HepG2 (cell line): ENCODE measurements around the gene SHPK. TPM values are rescaled to one million over a fixed set of nuclear protein-coding genes. Genes with fewer than 3 reads are reported as not detected.

ENCODE experiments used
- ARNTL ChIP-seq: sonication (generic); formaldehyde crosslinking; IDR thresholded peaks from 2 replicates; pipeline ENCODE4 v1.4.0; 2020; ENCODE audit warnings: mild to moderate bottlenecking, missing genetic modification reagents
- ATF6 ChIP-seq: sonication (generic); formaldehyde crosslinking; conservative IDR thresholded peaks from 2 replicates; pipeline ENCODE4 v1.4.0; 2020; ENCODE audit warnings: missing genetic modification reagents
- ATF7-NPFF ChIP-seq: sonication (generic); formaldehyde crosslinking; IDR thresholded peaks from 2 replicates; pipeline ENCODE4 v1.8.1; 2023; ENCODE audit warnings: mild to moderate bottlenecking, low read depth, missing genetic modification reagents, moderate library complexity
- CEBPG ChIP-seq: IDR thresholded peaks from 2 replicates; pipeline ENCODE4 v1.6.1; 2016
- CREBL2 ChIP-seq: sonication (generic); formaldehyde crosslinking; IDR thresholded peaks from 2 replicates; pipeline ENCODE4 v1.8.1; 2023; ENCODE audit warnings: missing genetic modification reagents, mild to moderate bottlenecking, borderline replicate concordance
- DZIP1 ChIP-seq: sonication (generic); formaldehyde crosslinking; IDR thresholded peaks from 2 replicates; pipeline ENCODE4 v1.5.0; 2020; ENCODE audit warnings: mild to moderate bottlenecking, missing genetic modification reagents
- ETV6 ChIP-seq: sonication (generic); formaldehyde crosslinking; conservative IDR thresholded peaks from 2 replicates; pipeline ENCODE4 v1.4.0; 2020; ENCODE audit warnings: missing genetic modification reagents
- FIP1L1 ChIP-seq: fragments of 200-400 bp; formaldehyde crosslinking; IDR thresholded peaks from 2 replicates; pipeline ENCODE4 v1.6.1; 2018; ENCODE audit warnings: low read depth, mild to moderate bottlenecking, low read length, moderate library complexity, borderline replicate concordance; ENCODE audit not compliant: insufficient read depth
- FOXA3 ChIP-seq: IDR thresholded peaks from 2 replicates; pipeline ENCODE4 v1.6.1; 2016; ENCODE audit warnings: missing genetic modification reagents, missing compliant biosample characterization
- GTF2F1 ChIP-seq: fragments of 150-350 bp; IDR thresholded peaks from 2 replicates; pipeline ENCODE4 v1.6.1; 2014; ENCODE audit warnings: low read length
- HOXA3 ChIP-seq: sonication (generic); formaldehyde crosslinking; IDR thresholded peaks from 2 replicates; pipeline ENCODE4 v1.5.0; 2020; ENCODE audit warnings: missing genetic modification reagents
- KAT7 ChIP-seq: IDR thresholded peaks from 2 replicates; pipeline ENCODE4 v1.6.1; 2018; ENCODE audit warnings: borderline replicate concordance, missing compliant biosample characterization
- KLF15 ChIP-seq: sonication (generic); formaldehyde crosslinking; IDR thresholded peaks from 2 replicates; pipeline ENCODE4 v1.8.1; 2023; ENCODE audit warnings: borderline replicate concordance, mild to moderate bottlenecking, inconsistent platforms, missing genetic modification reagents, mixed read lengths
- MTA1 ChIP-seq: sonication (generic); formaldehyde crosslinking; IDR thresholded peaks from 2 replicates; pipeline ENCODE4 v1.4.0; 2020; ENCODE audit warnings: missing genetic modification reagents, mild to moderate bottlenecking, borderline replicate concordance
- NCOA5 ChIP-seq: sonication (generic); formaldehyde crosslinking; IDR thresholded peaks from 2 replicates; pipeline ENCODE4 v1.4.0; 2020; ENCODE audit warnings: missing genetic modification reagents
- NFE2 ChIP-seq: sonication (generic); formaldehyde crosslinking; IDR thresholded peaks from 2 replicates; pipeline ENCODE4 v1.4.0; 2020; ENCODE audit warnings: missing genetic modification reagents
- POLR2G ChIP-seq: fragments of 200-400 bp; formaldehyde crosslinking; IDR thresholded peaks from 2 replicates; pipeline ENCODE4 v1.6.1; 2018; ENCODE audit warnings: mild to moderate bottlenecking, low read depth, low read length, moderate library complexity
- ZNF382 ChIP-seq: sonication (generic); formaldehyde crosslinking; IDR thresholded peaks from 2 replicates; pipeline ENCODE4 v1.5.0; 2020; ENCODE audit warnings: missing genetic modification reagents, mild to moderate bottlenecking, borderline replicate concordance
- ZNF644 ChIP-seq: IDR thresholded peaks from 2 replicates; pipeline ENCODE4 v1.6.1; 2016; ENCODE audit warnings: low read depth
- ZNF737 ChIP-seq: sonication (generic); formaldehyde crosslinking; IDR thresholded peaks from 2 replicates; pipeline ENCODE4 v1.5.0; 2020; ENCODE audit warnings: missing genetic modification reagents, mild to moderate bottlenecking, borderline replicate concordance
- ZNF792 ChIP-seq: IDR thresholded peaks from 2 replicates; pipeline ENCODE4 v1.6.1; 2016
- polyA plus RNA-seq, 8 experiments: library from polyadenylated mRNA; depleted of rRNA in 3 of 8; stranded (reverse) in 7 of 8; unstranded in 1 of 8; fragments of >200 nt; fragmentation: Illumina TruSeq in 4 of 8; extraction: Trizol in 4 of 8; gene quantifications; 2 replicates each; pipeline versions ENCODE4 v1.2.1 to v1.2.3, GENCODE V29; 2011 to 2016; ENCODE audit warnings: low read depth in 4 of 8, missing spikeins in 1 of 8, mixed read lengths in 1 of 8; ENCODE audit not compliant: insufficient read depth in 1 of 8
- total RNA-seq, 5 experiments: library from RNA; depleted of rRNA; stranded (reverse); fragments of >200 nt; fragmentation: Illumina TruSeq; extraction: Trizol; gene quantifications; 2 replicates each; pipeline ENCODE4 v1.2.3, GENCODE V29; 2016; ENCODE audit warnings: low read depth in 1 of 5
- TF ChIP-seq, protein P1 (sequence below): sonication (generic); formaldehyde crosslinking; IDR thresholded peaks from 2 replicates; pipeline ENCODE4 v1.8.1; 2022; ENCODE audit warnings: mild to moderate bottlenecking, missing genetic modification reagents
- TF ChIP-seq, protein P2 (sequence below): sonication (generic); formaldehyde crosslinking; IDR thresholded peaks from 2 replicates; pipeline ENCODE4 v1.9.0; 2022; ENCODE audit warnings: missing genetic modification reagents, mild to moderate bottlenecking, borderline replicate concordance

SHPK gene
- total and polyA plus RNA-seq, 2 of the 13 experiments (the other 11 are each of a cell fraction or from before 2014, with no cell fraction given): 16.2 to 30.9 TPM

GRCh38 chr17:3641717-3642486, 5.9 kb upstream of the SHPK start (continued):
- TF ChIP-seq, protein P1, sequence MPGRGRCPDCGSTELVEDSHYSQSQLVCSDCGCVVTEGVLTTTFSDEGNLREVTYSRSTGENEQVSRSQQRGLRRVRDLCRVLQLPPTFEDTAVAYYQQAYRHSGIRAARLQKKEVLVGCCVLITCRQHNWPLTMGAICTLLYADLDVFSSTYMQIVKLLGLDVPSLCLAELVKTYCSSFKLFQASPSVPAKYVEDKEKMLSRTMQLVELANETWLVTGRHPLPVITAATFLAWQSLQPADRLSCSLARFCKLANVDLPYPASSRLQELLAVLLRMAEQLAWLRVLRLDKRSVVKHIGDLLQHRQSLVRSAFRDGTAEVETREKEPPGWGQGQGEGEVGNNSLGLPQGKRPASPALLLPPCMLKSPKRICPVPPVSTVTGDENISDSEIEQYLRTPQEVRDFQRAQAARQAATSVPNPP: no peak
- TF ChIP-seq ZNF382: no peak
- peak; percentile 48; the same call in 1 of the 2 replicates for TF ChIP-seq HOXA3 (CRISPR knock-in tag)
- no peak for TF ChIP-seq ZNF792
- TF ChIP-seq CREBL2 (CRISPR knock-in tag): no peak
- no peak for TF ChIP-seq NFE2
- TF ChIP-seq KAT7 (CRISPR knock-in tag): no peak
- no peak for TF ChIP-seq GTF2F1
- TF ChIP-seq MTA1 (CRISPR knock-in tag): no peak
- no peak for TF ChIP-seq ARNTL (CRISPR knock-in tag)
- TF ChIP-seq KLF15: no peak
- TF ChIP-seq FIP1L1: no peak
- TF ChIP-seq ZNF644 (CRISPR knock-in tag): 0 out of 2 replicates have a peak, but pooled peaks have one; percentile 37
- TF ChIP-seq ZNF737 (CRISPR knock-in tag): no peak
- TF ChIP-seq, protein P2, sequence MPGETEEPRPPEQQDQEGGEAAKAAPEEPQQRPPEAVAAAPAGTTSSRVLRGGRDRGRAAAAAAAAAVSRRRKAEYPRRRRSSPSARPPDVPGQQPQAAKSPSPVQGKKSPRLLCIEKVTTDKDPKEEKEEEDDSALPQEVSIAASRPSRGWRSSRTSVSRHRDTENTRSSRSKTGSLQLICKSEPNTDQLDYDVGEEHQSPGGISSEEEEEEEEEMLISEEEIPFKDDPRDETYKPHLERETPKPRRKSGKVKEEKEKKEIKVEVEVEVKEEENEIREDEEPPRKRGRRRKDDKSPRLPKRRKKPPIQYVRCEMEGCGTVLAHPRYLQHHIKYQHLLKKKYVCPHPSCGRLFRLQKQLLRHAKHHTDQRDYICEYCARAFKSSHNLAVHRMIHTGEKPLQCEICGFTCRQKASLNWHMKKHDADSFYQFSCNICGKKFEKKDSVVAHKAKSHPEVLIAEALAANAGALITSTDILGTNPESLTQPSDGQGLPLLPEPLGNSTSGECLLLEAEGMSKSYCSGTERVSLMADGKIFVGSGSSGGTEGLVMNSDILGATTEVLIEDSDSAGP (CRISPR knock-in tag): peak; percentile 37; the same call in 1 of the 2 replicates
- TF ChIP-seq ETV6 (CRISPR knock-in tag): peak; percentile 95
- TF ChIP-seq CEBPG (CRISPR knock-in tag): peak; percentile 70
- TF ChIP-seq DZIP1: no peak
- TF ChIP-seq POLR2G: no peak
- TF ChIP-seq NCOA5 (CRISPR knock-in tag): no peak
- peak; percentile 73 for TF ChIP-seq FOXA3 (CRISPR knock-in tag)
- no peak for TF ChIP-seq ATF7-NPFF (CRISPR knock-in tag)
- TF ChIP-seq ATF6: no peak
